Activated CD4-positive, alpha-beta memory T cell treated with anti-CD3 and anti-CD28 coated beads for 36 hours (primary cell): ENCODE results near the gene CASK. TPM values are rescaled to one million over a fixed set of nuclear protein-coding genes. Genes with fewer than 3 reads are reported as not detected.

Experiments used
- CTCF ChIA-PET: fragments of 350-600 bp; sonication (Branson Sonifier 250); formaldehyde crosslinking; loops from one replicate; lab custom pipeline; 2021; ENCODE audit warnings: antibody characterized with exemption, inconsistent platforms; lab: Charles Lee
- POLR2A ChIA-PET: fragments of 350-600 bp; sonication (Branson Sonifier 250); formaldehyde crosslinking; loops from one replicate; lab custom pipeline; 2021; ENCODE audit warnings: antibody characterized with exemption; lab: Charles Lee
- DNase-seq: peaks from one replicate; pipeline ENCODE4 v3.0.0-alpha.2; 2020
- H3K27ac Mint-ChIP-seq: one replicate; pipeline ENCODE4 v1.8.0; 2021; ENCODE audit warnings: mixed read lengths
- H3K27me3 Mint-ChIP-seq: one replicate; pipeline ENCODE4 v1.8.0; 2021; ENCODE audit warnings: mixed read lengths
- H3K36me3 Mint-ChIP-seq: one replicate; pipeline ENCODE4 v1.8.0; 2021; ENCODE audit warnings: mixed read lengths
- H3K4me1 Mint-ChIP-seq: one replicate; pipeline ENCODE4 v1.8.0; 2021; ENCODE audit warnings: low read depth, mixed read lengths
- H3K4me3 Mint-ChIP-seq: one replicate; pipeline ENCODE4 v1.8.0; 2021; ENCODE audit warnings: mild to moderate bottlenecking, mixed read lengths
- H3K9me3 Mint-ChIP-seq: one replicate; pipeline ENCODE4 v1.8.0; 2021; ENCODE audit warnings: mixed read lengths
- intact Hi-C: fragments of 100-400 bp; cut with micrococcal nuclease; formaldehyde crosslinking; loops from one replicate; pipeline ENCODE4 v1.15.1; 2023
- total RNA-seq, 2 experiments: library from RNA; stranded (reverse); gene quantifications; one replicate each; pipeline ENCODE4 v1.2.3, GENCODE V29; 2021

Gene CASK, protein sequence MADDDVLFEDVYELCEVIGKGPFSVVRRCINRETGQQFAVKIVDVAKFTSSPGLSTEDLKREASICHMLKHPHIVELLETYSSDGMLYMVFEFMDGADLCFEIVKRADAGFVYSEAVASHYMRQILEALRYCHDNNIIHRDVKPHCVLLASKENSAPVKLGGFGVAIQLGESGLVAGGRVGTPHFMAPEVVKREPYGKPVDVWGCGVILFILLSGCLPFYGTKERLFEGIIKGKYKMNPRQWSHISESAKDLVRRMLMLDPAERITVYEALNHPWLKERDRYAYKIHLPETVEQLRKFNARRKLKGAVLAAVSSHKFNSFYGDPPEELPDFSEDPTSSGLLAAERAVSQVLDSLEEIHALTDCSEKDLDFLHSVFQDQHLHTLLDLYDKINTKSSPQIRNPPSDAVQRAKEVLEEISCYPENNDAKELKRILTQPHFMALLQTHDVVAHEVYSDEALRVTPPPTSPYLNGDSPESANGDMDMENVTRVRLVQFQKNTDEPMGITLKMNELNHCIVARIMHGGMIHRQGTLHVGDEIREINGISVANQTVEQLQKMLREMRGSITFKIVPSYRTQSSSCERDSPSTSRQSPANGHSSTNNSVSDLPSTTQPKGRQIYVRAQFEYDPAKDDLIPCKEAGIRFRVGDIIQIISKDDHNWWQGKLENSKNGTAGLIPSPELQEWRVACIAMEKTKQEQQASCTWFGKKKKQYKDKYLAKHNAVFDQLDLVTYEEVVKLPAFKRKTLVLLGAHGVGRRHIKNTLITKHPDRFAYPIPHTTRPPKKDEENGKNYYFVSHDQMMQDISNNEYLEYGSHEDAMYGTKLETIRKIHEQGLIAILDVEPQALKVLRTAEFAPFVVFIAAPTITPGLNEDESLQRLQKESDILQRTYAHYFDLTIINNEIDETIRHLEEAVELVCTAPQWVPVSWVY
- 10 to 100 TPM; 27.0 to 27.8 TPM for total RNA-seq

DNA sequence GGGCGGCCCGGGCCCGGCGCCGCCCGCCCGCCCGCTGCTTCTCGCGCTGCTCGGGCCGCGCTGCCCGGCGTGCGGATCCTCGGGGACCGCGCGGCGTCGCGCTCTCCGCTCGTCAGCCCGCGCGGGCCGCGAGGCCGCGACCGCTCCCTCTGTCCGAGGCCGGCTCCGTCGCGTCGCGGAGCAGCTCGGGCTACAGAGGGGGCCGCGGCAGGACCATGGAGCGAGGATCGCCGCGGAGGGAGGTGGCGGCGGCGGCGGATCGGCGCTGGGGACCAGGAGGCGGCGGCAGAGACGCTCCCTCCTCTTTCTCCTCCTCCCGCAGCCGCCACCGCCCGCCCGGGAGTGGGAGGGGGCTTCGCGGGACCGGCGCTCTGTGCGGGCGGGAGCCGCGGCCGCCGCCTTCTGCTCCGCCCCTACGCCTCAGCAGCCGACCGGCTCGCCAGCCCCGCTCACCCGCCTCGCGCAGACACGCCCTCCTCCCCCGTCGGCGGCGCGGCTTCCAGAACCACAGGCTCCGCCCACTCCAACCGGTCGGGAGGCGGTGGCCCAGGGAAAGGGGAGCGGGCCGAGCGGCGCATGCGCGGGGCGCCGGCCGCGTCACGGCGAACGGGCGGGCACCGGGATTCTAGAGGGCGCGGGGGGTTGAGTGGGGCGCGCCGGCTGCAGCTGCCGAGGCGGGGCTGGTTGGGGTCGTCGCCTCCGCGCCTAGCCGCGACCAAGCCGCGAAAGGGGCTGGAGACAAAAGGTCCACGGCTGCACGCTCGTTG, at the start of gene CASK:
TSS of gene CASK (minus strand) at position 344 of the 767 bp plus-strand sequence. CDS start 566 bp downstream, outside the sequence.
- intact Hi-C loops: loop anchor here (2.0 to 10.0 kb wide), 8 partner anchors 56 to 1019 kb away; partner anchors contain the start of gene DDX3X
- no peaks in the 10 kb centered on the region for H3K9me3 Mint-ChIP-seq
- peak; percentile 93 for DNase-seq
- H3K27ac Mint-ChIP-seq: peak within 1 kb of the TSS; percentile 89
- peaks cover 27% of the 10 kb centered on the region for H3K4me1 Mint-ChIP-seq
- no peaks in the 10 kb centered on the region for H3K27me3 Mint-ChIP-seq
- peak within 1 kb of the TSS; percentile 92 for H3K4me3 Mint-ChIP-seq
- no peaks in the 10 kb centered on the region for H3K36me3 Mint-ChIP-seq
- POLR2A ChIA-PET: interaction anchor here (1.3 kb wide), 1 partner anchor 10 kb away, joined by 4 read pairs; no protein-coding TSS in a partner anchor
- CTCF ChIA-PET: interaction anchor here (1.1 kb wide), 1 partner anchor 17 kb away, joined by 5 read pairs; no protein-coding TSS in a partner anchor

DNA sequence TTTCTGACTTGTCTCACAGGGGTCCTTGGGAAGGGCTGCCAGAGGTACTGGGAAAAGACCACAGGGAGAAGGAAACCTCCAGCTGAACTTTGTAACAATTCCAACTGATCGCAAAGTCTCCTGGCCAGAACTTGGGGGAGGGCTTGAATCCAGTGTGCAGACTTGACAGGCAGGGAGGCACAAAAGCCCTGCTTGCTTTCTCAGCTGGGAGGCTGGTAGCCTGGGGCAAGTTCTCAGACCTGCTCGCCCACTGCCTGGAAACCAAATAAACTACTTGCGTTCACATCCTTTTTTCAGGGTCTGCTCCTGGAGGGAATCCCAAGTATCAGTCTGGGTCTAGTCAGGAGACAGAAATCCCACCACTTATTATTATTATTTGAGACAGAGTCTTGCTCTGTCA, 48.0 kb upstream of the CASK start:
- Mint-ChIP-seq H3K9me3 (no peaks in the 10 kb centered on the region), H3K27ac (no peak overlapping the region), H3K4me3 (no peak overlapping the region), H3K27me3 (no peaks in the 10 kb centered on the region), H3K4me1 (no peaks in the 10 kb centered on the region), H3K36me3 (no peaks in the 10 kb centered on the region)
- POLR2A ChIA-PET: no interaction called here
- intact Hi-C loops: no loop called here
- CTCF ChIA-PET: no interaction called here
- no peak for DNase-seq

DNA sequence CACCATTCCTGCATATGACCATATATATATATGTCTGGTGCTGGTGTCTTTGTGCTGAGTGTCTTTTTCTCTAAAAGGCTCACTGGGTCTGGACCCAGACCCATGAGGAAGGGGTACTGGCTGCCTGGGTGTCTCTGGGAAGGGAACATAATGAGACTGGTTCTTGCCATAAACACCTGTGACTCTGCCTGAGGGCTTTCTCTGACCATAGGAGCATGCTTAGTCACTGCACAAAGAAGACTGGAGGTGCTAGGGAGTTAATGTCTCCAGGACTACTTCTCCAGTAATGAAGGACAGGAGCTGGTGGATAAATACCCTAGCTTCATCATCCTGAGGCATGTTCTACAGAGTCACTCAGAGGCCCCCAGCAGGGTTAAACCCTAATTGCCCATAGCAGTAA, 47.1 kb upstream of the CASK start:
- intact Hi-C loops: no loop called here
- H3K36me3 Mint-ChIP-seq: no peaks in the 10 kb centered on the region
- H3K4me1 Mint-ChIP-seq: no peaks in the 10 kb centered on the region
- DNase-seq: no peak
- no peaks in the 10 kb centered on the region for H3K27me3 Mint-ChIP-seq
- no peaks in the 10 kb centered on the region for H3K9me3 Mint-ChIP-seq
- H3K27ac Mint-ChIP-seq: no peak overlapping the region
- ChIA-PET CTCF (no interaction called here), POLR2A (no interaction called here)
- H3K4me3 Mint-ChIP-seq: no peak overlapping the region

DNA sequence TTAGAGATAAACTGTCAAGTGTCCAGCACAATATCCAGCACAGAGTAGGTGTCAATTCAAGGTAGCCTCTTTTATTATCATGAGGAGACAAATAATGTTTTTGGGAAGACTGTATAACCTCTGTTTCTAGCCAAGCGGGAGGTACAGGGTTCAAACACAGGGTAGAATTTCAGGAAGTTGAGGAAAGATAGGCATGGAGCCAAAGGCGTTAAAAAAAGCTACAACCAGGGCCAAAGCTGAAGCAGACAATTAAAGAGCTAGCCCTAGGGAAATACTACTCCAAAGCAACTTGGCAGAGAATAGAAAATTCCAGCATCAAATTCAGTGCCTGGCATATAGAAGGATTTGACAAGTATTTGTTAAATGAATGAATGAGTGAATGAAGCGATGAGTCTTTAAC, 40.0 kb upstream of the CASK start:
- Mint-ChIP-seq H3K36me3 (no peaks in the 10 kb centered on the region), H3K4me3 (no peak overlapping the region), H3K27me3 (no peaks in the 10 kb centered on the region), H3K27ac (no peak overlapping the region), H3K9me3 (no peaks in the 10 kb centered on the region), H3K4me1 (peaks cover 5% of the 10 kb centered on the region)
- intact Hi-C loops: no loop called here
- DNase-seq: no peak
- POLR2A ChIA-PET: no interaction called here
- CTCF ChIA-PET: no interaction called here

DNA sequence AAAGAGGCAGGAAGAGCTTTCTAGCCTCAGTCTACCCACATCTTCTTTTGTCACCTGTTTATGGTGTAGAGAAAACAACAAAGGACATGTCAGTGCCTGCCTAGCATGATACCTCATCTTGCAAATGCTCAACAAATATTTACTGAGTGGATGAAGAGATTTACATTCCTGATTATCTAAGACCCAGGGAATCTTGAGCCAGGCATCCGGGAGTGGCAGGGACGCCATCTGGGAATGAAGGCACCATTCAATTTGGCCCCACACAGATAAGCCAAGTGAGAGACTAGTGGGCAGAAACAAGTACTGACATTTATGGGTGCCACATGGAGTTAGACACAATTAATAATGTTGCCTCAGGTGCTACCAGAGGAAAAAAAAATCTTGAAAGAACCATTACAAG, 36.8 kb upstream of the CASK start:
- POLR2A ChIA-PET: no interaction called here
- peaks cover 5% of the 10 kb centered on the region for H3K4me1 Mint-ChIP-seq

DNA sequence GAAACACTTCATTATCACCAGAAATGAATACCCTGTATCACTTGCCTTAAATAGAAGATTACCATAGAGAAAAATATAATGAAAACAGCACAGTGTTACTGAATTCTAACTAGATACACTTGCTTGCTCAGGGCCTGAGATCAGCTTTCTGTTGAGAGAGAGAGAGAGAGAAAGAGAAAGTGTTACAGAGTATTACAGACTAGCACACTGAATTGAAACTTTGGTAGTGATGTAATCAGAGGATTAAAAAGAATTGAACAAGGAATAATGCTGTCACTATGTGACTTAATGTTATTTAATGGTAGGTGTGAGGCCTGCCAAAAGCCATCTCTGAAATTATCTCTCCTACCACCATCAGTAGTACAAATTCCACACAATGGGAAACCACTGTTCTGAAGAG, 35.5 kb upstream of the CASK start:
- Mint-ChIP-seq H3K36me3 (no peaks in the 10 kb centered on the region), H3K27ac (no peak overlapping the region), H3K4me3 (no peak overlapping the region), H3K9me3 (no peaks in the 10 kb centered on the region), H3K4me1 (peaks cover 5% of the 10 kb centered on the region), H3K27me3 (no peaks in the 10 kb centered on the region)
- POLR2A ChIA-PET: no interaction called here
- intact Hi-C loops: no loop called here
- CTCF ChIA-PET: no interaction called here
- no peak for DNase-seq

More for the DNA sequence above, 36.8 kb upstream of the CASK start:
- H3K9me3 Mint-ChIP-seq: no peaks in the 10 kb centered on the region
- CTCF ChIA-PET: no interaction called here
- H3K27ac Mint-ChIP-seq: no peak overlapping the region
- H3K27me3 Mint-ChIP-seq: no peaks in the 10 kb centered on the region
- no peak for DNase-seq
- intact Hi-C loops: no loop called here
- H3K36me3 Mint-ChIP-seq: no peaks in the 10 kb centered on the region
- no peak overlapping the region for H3K4me3 Mint-ChIP-seq

DNA sequence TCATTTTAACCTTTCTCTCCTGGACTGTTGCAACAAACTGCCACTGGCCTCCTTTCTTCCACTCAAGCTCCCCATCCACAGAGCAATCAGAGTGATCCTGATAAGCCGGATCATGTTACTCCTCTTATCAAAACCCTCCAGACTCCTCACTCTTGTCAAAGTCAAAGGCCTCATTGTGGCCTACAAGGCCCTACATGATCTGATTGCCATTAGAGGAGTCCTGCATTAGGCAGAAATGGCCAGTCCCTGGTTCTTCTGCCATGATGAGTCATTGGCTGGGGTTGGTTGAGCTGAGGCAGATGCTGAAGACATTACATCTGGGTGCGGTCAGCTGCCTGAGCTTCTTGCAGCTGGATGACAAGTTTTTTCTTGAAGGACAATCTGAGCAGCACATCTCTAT, 32.7 kb upstream of the CASK start:
- Mint-ChIP-seq H3K36me3 (no peaks in the 10 kb centered on the region), H3K27ac (no peak overlapping the region), H3K27me3 (no peaks in the 10 kb centered on the region), H3K9me3 (no peaks in the 10 kb centered on the region), H3K4me1 (peaks cover 5% of the 10 kb centered on the region), H3K4me3 (no peak overlapping the region)
- no peak for DNase-seq
- CTCF ChIA-PET: no interaction called here
- intact Hi-C loops: no loop called here
- POLR2A ChIA-PET: no interaction called here

DNA sequence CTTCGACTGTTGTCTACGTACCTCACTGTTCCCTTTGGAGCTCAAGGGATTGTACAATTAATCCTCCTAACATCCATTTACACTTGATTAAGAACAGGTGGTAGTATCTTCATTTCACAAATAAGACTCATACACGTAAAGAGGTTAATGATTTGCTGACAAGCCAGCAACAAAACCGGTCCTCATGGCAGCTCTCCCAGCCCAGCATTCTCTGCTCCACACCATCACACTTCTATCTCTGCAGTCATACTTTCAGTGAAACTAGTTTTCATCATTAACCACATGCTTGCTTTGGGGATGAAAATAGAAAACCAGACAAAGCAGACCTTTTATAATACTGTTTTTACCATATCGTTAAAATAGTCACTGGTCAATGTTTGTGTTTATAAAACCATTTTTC, 28.7 kb upstream of the CASK start:
- Mint-ChIP-seq H3K27me3 (no peaks in the 10 kb centered on the region), H3K4me1 (no peaks in the 10 kb centered on the region), H3K27ac (no peak overlapping the region), H3K4me3 (no peak overlapping the region), H3K9me3 (no peaks in the 10 kb centered on the region), H3K36me3 (no peaks in the 10 kb centered on the region)
- CTCF ChIA-PET: no interaction called here
- intact Hi-C loops: no loop called here
- no peak for DNase-seq
- POLR2A ChIA-PET: no interaction called here

DNA sequence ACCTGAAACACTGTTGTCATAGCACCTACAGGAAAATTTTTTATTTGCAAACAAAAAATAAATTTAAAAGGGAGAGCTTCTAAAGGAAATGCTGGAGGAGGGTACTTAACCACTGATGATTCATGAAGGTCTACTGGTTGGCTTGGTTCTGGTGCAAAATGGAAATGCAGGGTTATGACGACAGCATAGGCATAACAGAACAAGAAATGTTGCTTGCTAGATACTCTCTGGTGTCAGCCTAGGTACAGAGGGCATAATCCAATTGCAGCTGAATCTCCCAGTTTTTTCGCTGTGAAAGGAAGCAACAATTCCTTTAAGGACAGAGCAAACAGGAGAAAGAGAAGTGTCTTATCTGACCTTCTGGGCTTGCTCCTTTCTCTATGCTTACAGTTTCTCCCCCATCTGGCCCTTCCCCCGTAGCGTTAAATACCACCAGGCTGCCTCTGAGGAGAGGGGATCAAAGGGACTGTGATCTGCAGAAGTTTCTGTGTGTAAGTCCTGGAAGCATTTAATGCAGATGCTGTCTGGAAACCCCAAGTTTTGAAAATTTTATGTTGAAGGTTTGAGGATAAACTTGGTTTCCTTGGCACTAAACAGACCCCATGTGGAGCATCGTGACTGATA, 23.7 kb upstream of the CASK start:
- intact Hi-C loops: no loop called here
- no peaks in the 10 kb centered on the region for H3K9me3 Mint-ChIP-seq
- H3K27ac Mint-ChIP-seq: no peak overlapping the region
- ChIA-PET POLR2A (no interaction called here), CTCF (no interaction called here)
- no peaks in the 10 kb centered on the region for H3K27me3 Mint-ChIP-seq
- H3K4me1 Mint-ChIP-seq: no peaks in the 10 kb centered on the region
- H3K36me3 Mint-ChIP-seq: no peaks in the 10 kb centered on the region
- no peak for DNase-seq
- no peak overlapping the region for H3K4me3 Mint-ChIP-seq

DNA sequence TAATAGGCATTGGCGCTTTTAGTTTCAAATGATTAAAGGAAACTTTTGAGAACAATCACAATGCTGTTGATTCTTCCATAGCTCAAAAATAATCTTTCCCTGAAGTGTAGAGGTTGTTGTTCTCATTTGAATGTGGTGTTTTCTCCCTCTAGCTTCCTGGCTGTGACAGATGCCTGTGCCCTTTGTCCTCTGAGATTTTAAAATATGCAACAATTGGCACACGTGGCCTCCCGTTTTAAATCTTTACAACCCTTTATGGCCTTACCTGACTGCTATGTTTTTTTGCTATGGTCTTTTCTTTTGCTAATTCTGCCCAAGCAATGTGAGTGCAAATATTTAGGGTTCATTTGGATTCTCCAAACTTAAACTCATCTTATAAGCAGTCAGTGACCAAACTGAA, 22.9 kb upstream of the CASK start:
- H3K4me1 Mint-ChIP-seq: no peaks in the 10 kb centered on the region
- H3K27me3 Mint-ChIP-seq: no peaks in the 10 kb centered on the region
- no peak for DNase-seq
- POLR2A ChIA-PET: no interaction called here
- H3K4me3 Mint-ChIP-seq: no peak overlapping the region
- no peak overlapping the region for H3K27ac Mint-ChIP-seq
- CTCF ChIA-PET: no interaction called here
- H3K36me3 Mint-ChIP-seq: no peaks in the 10 kb centered on the region
- intact Hi-C loops: no loop called here
- no peaks in the 10 kb centered on the region for H3K9me3 Mint-ChIP-seq

DNA sequence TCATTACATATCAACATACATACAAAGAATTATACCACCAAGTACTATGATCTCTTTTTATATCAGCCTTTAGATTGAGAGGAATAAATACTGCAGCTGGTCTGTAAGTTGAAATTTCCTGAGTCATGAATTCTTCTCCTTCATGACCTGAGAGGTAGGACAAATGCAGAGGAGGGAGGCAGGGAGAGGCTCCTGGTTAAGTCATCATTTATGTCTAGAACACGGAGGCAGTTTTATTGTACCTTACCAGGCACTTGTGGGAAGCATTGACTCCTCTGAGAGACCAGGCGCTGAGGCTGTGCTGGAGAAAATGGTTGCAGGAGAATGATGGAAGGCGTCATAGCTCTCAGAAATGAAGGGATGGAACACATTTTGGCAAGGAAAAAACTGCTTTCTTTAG, 12.5 kb upstream of the CASK start:
- no peaks in the 10 kb centered on the region for H3K36me3 Mint-ChIP-seq
- H3K4me1 Mint-ChIP-seq: peaks cover 22% of the 10 kb centered on the region
- ChIA-PET CTCF (no interaction called here), POLR2A (no interaction called here)
- H3K27me3 Mint-ChIP-seq: no peaks in the 10 kb centered on the region
- no peak overlapping the region for H3K4me3 Mint-ChIP-seq
- DNase-seq: no peak
- no peak overlapping the region for H3K27ac Mint-ChIP-seq
- H3K9me3 Mint-ChIP-seq: no peaks in the 10 kb centered on the region
- intact Hi-C loops: no loop called here
